ENCODE measurements around the gene SLC36A3. TPM values are rescaled to one million over a fixed set of nuclear protein-coding genes. Genes with fewer than 3 reads are reported as not detected.
A peak's percentile ranks its signal among the peaks of the same experiment; 100 is the strongest.

The SLC36A3 gene
- total and polyA plus RNA-seq, 2 of the 8 experiments (the other 6 are each of a cell fraction or from before 2014, with no cell fraction given) = not detected

DNA sequence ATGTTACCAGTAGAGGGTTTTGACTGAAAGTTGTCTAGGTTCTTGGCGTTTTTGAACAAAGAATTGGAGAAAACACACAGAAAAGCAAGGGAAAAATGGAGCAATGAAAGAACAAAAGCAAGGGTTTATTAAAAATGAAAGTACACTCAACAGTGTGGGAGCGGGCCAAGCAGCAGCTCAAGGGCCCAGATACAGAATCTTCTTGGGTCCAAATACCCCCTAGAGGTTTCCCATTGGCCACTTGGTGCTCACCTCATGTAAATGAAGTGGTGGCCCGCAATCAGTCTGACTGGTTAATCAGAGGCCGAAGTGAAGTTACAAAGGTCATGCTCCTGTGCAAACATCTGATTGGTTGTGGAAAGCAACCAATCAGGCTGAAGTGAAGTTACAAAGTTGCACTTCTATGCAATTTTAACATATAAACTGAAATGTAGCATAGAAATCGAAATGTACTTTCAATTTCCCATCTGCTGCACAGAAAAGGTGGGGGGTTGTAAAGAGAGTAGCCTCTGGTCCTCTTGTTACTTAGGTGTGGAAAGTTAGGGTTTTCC lies 52.5 kb downstream of the SLC36A3 start:
- H3K23me2 ChIP-seq (ENCODE audit: low read depth, low read length) = peaks cover 6% of the 10 kb centered on the region; the same call in 1 of the 2 replicates
- no peaks in the 10 kb centered on the region for H3K79me1 ChIP-seq (ENCODE audit: low read depth, low read length)
- no peaks in the 10 kb centered on the region for H3K27me3 ChIP-seq (replicated peaks in 1 of 4; ENCODE audit: control insufficient read depth in 3 of 4, extremely low read depth in 1 of 4, insufficient read depth in 3 of 4, low read length in 3 of 4)
- H3K4me3 ChIP-seq (ENCODE audit: extremely low read depth in 1 of 4, insufficient read depth in 2 of 4, low read depth in 3 of 4, low read length in 4 of 4) = no peak overlapping the region
- DNase-seq (ENCODE audit: low read depth in 1 of 2, low spot score in 2 of 2) = no peak
- H3K36me3 ChIP-seq (ENCODE audit: control insufficient read depth in 2 of 4, insufficient read depth in 4 of 4, low read length in 3 of 4) = no peaks in the 10 kb centered on the region; a peak in 1 of 8 replicates
- no peak overlapping the region for H2BK20ac ChIP-seq (ENCODE audit: low read length)
- no peak overlapping the region; a peak in 1 of 4 replicates for H3K4me2 ChIP-seq (ENCODE audit: insufficient read depth in 1 of 2, low read depth in 2 of 2, low read length in 2 of 2)
- ChIA-PET POLR2A (ENCODE audit: partially characterized antibody) (interaction anchor here (1.5 kb wide), 1 partner anchor 9 kb away, joined by 4 read pairs; no protein-coding TSS in a partner anchor), CTCF (ENCODE audit: partially characterized antibody) (interaction anchor here (0.6 to 5.1 kb wide), 9 partner anchors 9 to 273 kb away, joined by 3 to 36 read pairs (median 3); no protein-coding TSS in a partner anchor)
- H3K4me1 ChIP-seq (replicated peaks in 1 of 4; ENCODE audit: control insufficient read depth in 3 of 4, insufficient read depth in 4 of 4, low read length in 3 of 4) = peaks cover 0 to 5% (median 3%) of the 10 kb centered on the region in 4 experiments; a peak in 6 of 7 replicates
- H3K23ac ChIP-seq (ENCODE audit: insufficient read length) = no peak overlapping the region
- H2BK120ac ChIP-seq (replicated peaks; ENCODE audit: low read depth, low read length) = no peak overlapping the region
- no peaks in the 10 kb centered on the region for H4K20me1 ChIP-seq (replicated peaks in 1 of 2; ENCODE audit: control insufficient read depth in 1 of 2, insufficient read depth in 2 of 2, low read length in 2 of 2)
- no peak overlapping the region for H4K5ac ChIP-seq (ENCODE audit: insufficient read length, low read depth, low read length)
- H3K4ac ChIP-seq (replicated peaks; ENCODE audit: insufficient read length, low read depth, low read length) = no peak overlapping the region
- H2BK12ac ChIP-seq (ENCODE audit: low read depth, low read length) = no peak overlapping the region
- H2BK15ac ChIP-seq (ENCODE audit: low read length) = no peak overlapping the region
- peak overlapping the region; percentile 38 for H4K91ac ChIP-seq (replicated peaks; ENCODE audit: insufficient read length, low read length)
- H2AK5ac ChIP-seq (ENCODE audit: low read depth, low read length) = no peak overlapping the region
- TF ChIP-seq JUND (IDR thresholded peaks at IDR 0.05; ENCODE audit: low read length) (no peak), CHD2 (IDR thresholded peaks at IDR 0.05; ENCODE audit: low read length) (no peak), RBBP5 (IDR thresholded peaks at IDR 0.05; ENCODE audit: borderline replicate concordance, low read depth, low read length) (no peak), ASH2L (IDR thresholded peaks at IDR 0.05; ENCODE audit: low read length) (no peak)
- TF ChIP-seq, protein P1, sequence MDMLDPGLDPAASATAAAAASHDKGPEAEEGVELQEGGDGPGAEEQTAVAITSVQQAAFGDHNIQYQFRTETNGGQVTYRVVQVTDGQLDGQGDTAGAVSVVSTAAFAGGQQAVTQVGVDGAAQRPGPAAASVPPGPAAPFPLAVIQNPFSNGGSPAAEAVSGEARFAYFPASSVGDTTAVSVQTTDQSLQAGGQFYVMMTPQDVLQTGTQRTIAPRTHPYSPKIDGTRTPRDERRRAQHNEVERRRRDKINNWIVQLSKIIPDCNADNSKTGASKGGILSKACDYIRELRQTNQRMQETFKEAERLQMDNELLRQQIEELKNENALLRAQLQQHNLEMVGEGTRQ (IDR thresholded peaks at IDR 0.05; ENCODE audit: low read length) = no peak
- H3K79me2 ChIP-seq (ENCODE audit: control insufficient read depth in 1 of 2, insufficient read depth in 2 of 2, low read length in 2 of 2) = peaks cover 0 to 8% of the 10 kb centered on the region in 2 experiments; a peak in 1 of 4 replicates
- H2AFZ ChIP-seq (ENCODE audit: low read length) = peak overlapping the region; percentile 72
- no peak overlapping the region for H3K56ac ChIP-seq (replicated peaks; ENCODE audit: insufficient read length, low read depth, low read length)
- H4K8ac ChIP-seq (ENCODE audit: extremely low read depth, insufficient read depth, low read length) = no peak overlapping the region
- H3K27ac ChIP-seq (ENCODE audit: low read depth, low read length) = no peak overlapping the region
- no peaks in the 10 kb centered on the region for H3K9me3 ChIP-seq (ENCODE audit: insufficient read depth in 2 of 2, low read depth in 1 of 2, low read length in 1 of 2)
- no peak overlapping the region for H3K9ac ChIP-seq (replicated peaks in 1 of 4; ENCODE audit: extremely low read depth in 1 of 4, low read depth in 3 of 4, low read length in 3 of 4)
- no peak overlapping the region for H2BK5ac ChIP-seq (ENCODE audit: low read depth, low read length)
- WGBS, 2 experiments (ENCODE audit: extremely low coverage in 1 of 2, insufficient coverage in 1 of 2, insufficient read length in 1 of 2, insufficient replicate concordance in 2 of 2, low coverage in 1 of 2, low lambda C conversion rate in 2 of 2, missing lambda C conversion rate in 1 of 2) = 85% methylated on average over 5 of the region's 5 CpGs; no CpG with 5 or more reads in 1 of the 2 experiments
- no peak overlapping the region for H3K14ac ChIP-seq (ENCODE audit: insufficient read length)
- no peak overlapping the region for H3K18ac ChIP-seq (ENCODE audit: extremely low read depth, low read length)
- FAIRE-seq = no peak

All from H1 (cell line).